K562 (cell line): ENCODE data around the gene SHISA7. TPM values are rescaled to one million over a fixed set of nuclear protein-coding genes. Genes with fewer than 3 reads are reported as not detected.

Experiments
- ATAC-seq: fragments of 200-7000 bp; cut with Tn5 transposase; 3 replicates; pipeline ENCODE4 v1.9.1; 2020; ENCODE audit warnings: moderate library complexity
- BruUV-seq: library from RNA; stranded (reverse); fragments of 400-500 nt; replicated peaks from 2 replicates; lab custom pipeline; 2021; lab: Mats Ljungman, UMichigan
- CTCF ChIA-PET: fragments of 300-600 bp; formaldehyde crosslinking; extraction: SDS; loops from one replicate; lab custom pipeline; 2021; ENCODE audit warnings: low intra/inter-chr PET ratio; lab: Yijun Ruan, JAX
- POLR2A ChIA-PET: fragments of 300-600, 350-650 bp; sonication (Branson Sonifier 250); formaldehyde crosslinking; extraction: SDS; loops from one replicate; lab custom pipeline; 2021; ENCODE audit warnings: antibody characterized with exemption, inconsistent platforms; lab: Yijun Ruan, JAX
- DNase-seq, 4 experiments: peaks; one replicate each; pipeline versions ENCODE4 v3.0.0 to v3.0.0-alpha.2; 2011 to 2018; ENCODE audit warnings: low spot score in 3 of 4, mixed read lengths in 3 of 4; ENCODE audit errors: extremely low read depth in 1 of 4
- FAIRE-seq: peaks from 2 replicates; lab custom pipeline; 2011; peaks lifted over from hg19 to GRCh38; lab: Jason Lieb, UNC
- H2AFZ ChIP-seq: 2 replicates; pipeline ENCODE4 v1.6.0; 2011; ENCODE audit warnings: low read depth, low read length, control low read depth, inconsistent platforms
- H3K27ac ChIP-seq: fragments of 200-600 bp; 3 replicates; pipeline ENCODE4 v1.8.0; 2011; ENCODE audit warnings: low read depth, mild to moderate bottlenecking, control low read depth, inconsistent platforms, low read length, moderate library complexity, mixed read lengths; ENCODE audit errors: extremely low read depth
- H3K27me3 ChIP-seq, 2 experiments: fragments of 300-600 bp in 1 of 2; 2 replicates in 1 of 2; 3 replicates in 1 of 2; pipeline versions ENCODE4 v1.6.0 to v1.8.0; 2011; ENCODE audit warnings: inconsistent platforms in 2 of 2, low read length in 2 of 2, mild to moderate bottlenecking in 1 of 2, mixed read lengths in 1 of 2, moderate library complexity in 1 of 2; ENCODE audit not compliant: control insufficient read depth in 2 of 2, insufficient read depth in 2 of 2
- H3K36me3 ChIP-seq: fragments of 300-600 bp; 3 replicates; pipeline ENCODE4 v1.8.0; 2011; ENCODE audit warnings: mild to moderate bottlenecking, low read length, inconsistent platforms; ENCODE audit not compliant: control insufficient read depth, insufficient read depth
- H3K4me1 ChIP-seq, 2 experiments: fragments of 200-600 bp in 1 of 2; replicated peaks in 1 of 2; 2 replicates in 1 of 2; 3 replicates in 1 of 2; pipeline versions ENCODE4 v1.5.1 to v1.8.0; 2011; ENCODE audit warnings: inconsistent platforms in 2 of 2, low read length in 2 of 2, mild to moderate bottlenecking in 1 of 2, mixed read lengths in 1 of 2, moderate library complexity in 1 of 2; ENCODE audit not compliant: control insufficient read depth in 2 of 2, insufficient read depth in 2 of 2
- H3K4me2 ChIP-seq: 2 replicates; pipeline ENCODE4 v1.6.1; 2011; ENCODE audit warnings: low read length, control low read depth, inconsistent platforms, mixed read lengths; ENCODE audit not compliant: insufficient read depth
- H3K4me3 ChIP-seq: fragments of 200-600 bp; sonication (generic), shearing (Covaris generic); 2 replicates; pipeline ENCODE4 v1.5.1; 2016; ENCODE audit warnings: control low read depth, inconsistent platforms
- H3K79me2 ChIP-seq: fragments of 200-600 bp; 3 replicates; pipeline ENCODE4 v1.8.0; 2011; ENCODE audit warnings: low read length, inconsistent platforms; ENCODE audit not compliant: control insufficient read depth, insufficient read depth
- H3K9ac ChIP-seq, 2 experiments: 2 replicates each; pipeline versions ENCODE4 v1.6.0 to v1.6.1; 2011; ENCODE audit warnings: low read depth in 2 of 2, low read length in 2 of 2, control low read depth in 1 of 2, inconsistent platforms in 1 of 2, mild to moderate bottlenecking in 1 of 2, mixed read lengths in 1 of 2; ENCODE audit not compliant: insufficient read depth in 1 of 2
- H3K9me1 ChIP-seq: one replicate; pipeline ENCODE4 v1.6.0; 2011; ENCODE audit warnings: inconsistent platforms, mild to moderate bottlenecking, low read length, moderate library complexity; ENCODE audit not compliant: control insufficient read depth, insufficient read depth
- H3K9me3 ChIP-seq: replicated peaks from 2 replicates; pipeline ENCODE4 v1.5.1; 2011; ENCODE audit warnings: low read depth, low read length, inconsistent platforms; ENCODE audit not compliant: control insufficient read depth, insufficient read depth
- H4K20me1 ChIP-seq: replicated peaks from 2 replicates; pipeline ENCODE4 v1.6.1; 2011; ENCODE audit warnings: low read length, inconsistent platforms, mixed read lengths; ENCODE audit not compliant: control insufficient read depth, insufficient read depth
- CBX3 ChIP-seq, 2 experiments: IDR thresholded peaks; 1 replicate in 1 of 2; 2 replicates in 1 of 2; pipeline ENCODE4 v1.6.1; 2012; ENCODE audit warnings: inconsistent platforms in 2 of 2, low read length in 2 of 2, borderline replicate concordance in 1 of 2, control low read depth in 1 of 2
- GATAD2A ChIP-seq: fragments of 450-650 bp; IDR thresholded peaks from 2 replicates; pipeline ENCODE4 v1.6.1; 2017
- RFX7 ChIP-seq: fragments of 250-450 bp; sonication (Bioruptor Pico); IDR thresholded peaks from 2 replicates; pipeline ENCODE4 v1.5.1; 2021; ENCODE audit warnings: mild to moderate bottlenecking
- TRIM28 ChIP-seq: fragments of 450-650 bp; IDR thresholded peaks from 2 replicates; pipeline ENCODE4 v1.6.1; 2017
- WGBS: fragments of 100-300 bp; shearing (Covaris generic); methylation state at CpG from one replicate; pipeline ENCODE4 v1.1.6; 2016; ENCODE audit warnings: low coverage, mixed read lengths; ENCODE audit not compliant: insufficient coverage; ENCODE audit errors: missing lambda C conversion rate; 5-methylcytosine and 5-hydroxymethylcytosine counted together
- in situ Hi-C: fragments of 300-500 bp; cut with MboI; formaldehyde crosslinking; loops from 4 replicates; pipeline ENCODE4 v1.15.0; 2018; ENCODE audit warnings: inconsistent platforms, mixed read lengths
- intact Hi-C: fragments of 100-400 bp; cut with micrococcal nuclease; formaldehyde crosslinking; loops from 2 replicates; pipeline ENCODE4 v1.14.2; 2022
- polyA plus RNA-seq, 8 experiments: library from polyadenylated mRNA; depleted of rRNA in 4 of 8; stranded (reverse) in 5 of 8; unstranded in 3 of 8; fragments of >200 nt; fragmentation: Nextera tagmentation in 2 of 8; fragmentation: Illumina TruSeq in 1 of 8; extraction: Ambion mirVana in 2 of 8; extraction: Trizol in 1 of 8; gene quantifications; 2 replicates each; pipeline versions ENCODE4 v1.2.1 to v1.2.3, GENCODE V29; 2011 to 2014; ENCODE audit warnings: inconsistent platforms in 1 of 8, missing spikeins in 1 of 8
- total RNA-seq, 7 experiments: library from RNA; depleted of rRNA in 6 of 7; stranded (reverse); fragments of >200 nt in 6 of 7; fragmentation: Illumina TruSeq in 2 of 7; extraction: Trizol in 2 of 7; gene quantifications; 2 replicates each; pipeline versions ENCODE4 v1.2.1 to v1.2.3, GENCODE V29; 2011 to 2021; ENCODE audit warnings: low replicate concordance in 1 of 7
- TF ChIP-seq, protein P1 (sequence below): fragments of 250-450 bp; sonication (Bioruptor Pico); IDR thresholded peaks from 2 replicates; pipeline ENCODE4 v1.5.0; 2022; ENCODE audit warnings: mild to moderate bottlenecking
- TF ChIP-seq, protein P2 (sequence below): fragments of 450-650 bp; IDR thresholded peaks from 2 replicates; pipeline ENCODE4 v1.6.1; 2018; ENCODE audit warnings: mild to moderate bottlenecking, low read depth; ENCODE audit not compliant: partially characterized antibody

The SHISA7 gene
- total and polyA plus RNA-seq, 9 of the 15 experiments (the other 6 are each of a cell fraction or from before 2014, with no cell fraction given) = 0.01 to 0.40 (median 0.07) TPM

DNA sequence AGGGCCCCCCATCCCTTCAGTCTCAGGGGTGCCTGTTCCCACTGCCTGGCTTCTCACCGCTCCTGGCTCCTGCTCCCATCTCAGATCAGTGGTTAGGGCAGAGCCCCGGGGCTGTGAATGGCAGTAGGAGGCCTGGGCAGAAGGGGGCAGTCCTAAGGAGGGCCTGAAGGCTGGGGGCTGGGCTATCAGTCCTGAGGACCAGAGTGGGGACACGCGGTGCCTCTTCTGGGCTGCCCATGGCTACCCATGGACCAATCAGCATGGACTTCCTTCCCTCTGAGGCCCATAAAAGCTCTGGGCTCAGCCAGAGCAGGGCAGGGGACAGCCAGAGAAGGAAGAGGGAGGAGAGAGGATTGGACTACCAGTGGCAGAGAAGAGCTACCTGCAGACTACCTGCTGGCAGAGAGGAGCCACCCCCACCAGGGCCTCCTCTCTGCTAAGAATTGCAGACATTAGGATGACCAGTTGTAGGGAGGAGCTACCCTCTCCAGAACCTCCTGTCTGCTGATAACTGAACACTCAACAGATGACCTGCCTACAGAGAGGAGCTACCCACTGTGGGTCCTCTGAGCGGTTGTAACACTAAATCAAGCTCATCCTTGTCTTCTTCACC is 23.4 kb downstream of the SHISA7 start:
- Histone ChIP-seq H2AFZ (no peak overlapping the region), H3K27me3 (peaks cover 8 to 9% of the 10 kb centered on the region in 2 experiments), H3K36me3 (no peaks in the 10 kb centered on the region), H3K4me1 (peaks cover 4 to 10% of the 10 kb centered on the region in 2 experiments; a peak in 3 of 5 replicates), H3K27ac (no peak overlapping the region), H3K9ac (no peak overlapping the region), H3K4me2 (no peak overlapping the region), H3K9me3 (peaks cover 7% of the 10 kb centered on the region; the same call in 1 of the 2 replicates), H4K20me1 (no peaks in the 10 kb centered on the region), H3K9me1 (no peaks in the 10 kb centered on the region), H3K79me2 (no peaks in the 10 kb centered on the region), H3K4me3 (no peak overlapping the region)
- POLR2A ChIA-PET = interaction anchor here (0.8 to 2.5 kb wide), 4 partner anchors 9 to 20 kb away, joined by 3 to 14 read pairs (median 6); partner anchors contain the start of gene UBE2S
- ATAC-seq (no peak; the same call in 2 of the 3 replicates), FAIRE-seq (no peak), DNase-seq (no peak)
- BruUV-seq = no TSS peak
- CTCF ChIA-PET = no interaction called here
- in situ Hi-C loops = no loop called here
- intact Hi-C loops = loop anchor here (10.0 kb wide), 1 partner anchor 335 kb away; no protein-coding TSS in a partner anchor
- WGBS = 10% methylated on average over 5 of the region's 5 CpGs
- peak; percentile 76; the same call in 1 of the 2 replicates for TF ChIP-seq TRIM28
- TF ChIP-seq GATAD2A = no peak
- peak in 1 of 2 experiments; percentile 60; a peak in 1 of 3 replicates for TF ChIP-seq CBX3 (IDR thresholded peaks at IDR 0.05; ENCODE audit: borderline replicate concordance in 1 of 2, low read length in 2 of 2)
- TF ChIP-seq, protein P1, sequence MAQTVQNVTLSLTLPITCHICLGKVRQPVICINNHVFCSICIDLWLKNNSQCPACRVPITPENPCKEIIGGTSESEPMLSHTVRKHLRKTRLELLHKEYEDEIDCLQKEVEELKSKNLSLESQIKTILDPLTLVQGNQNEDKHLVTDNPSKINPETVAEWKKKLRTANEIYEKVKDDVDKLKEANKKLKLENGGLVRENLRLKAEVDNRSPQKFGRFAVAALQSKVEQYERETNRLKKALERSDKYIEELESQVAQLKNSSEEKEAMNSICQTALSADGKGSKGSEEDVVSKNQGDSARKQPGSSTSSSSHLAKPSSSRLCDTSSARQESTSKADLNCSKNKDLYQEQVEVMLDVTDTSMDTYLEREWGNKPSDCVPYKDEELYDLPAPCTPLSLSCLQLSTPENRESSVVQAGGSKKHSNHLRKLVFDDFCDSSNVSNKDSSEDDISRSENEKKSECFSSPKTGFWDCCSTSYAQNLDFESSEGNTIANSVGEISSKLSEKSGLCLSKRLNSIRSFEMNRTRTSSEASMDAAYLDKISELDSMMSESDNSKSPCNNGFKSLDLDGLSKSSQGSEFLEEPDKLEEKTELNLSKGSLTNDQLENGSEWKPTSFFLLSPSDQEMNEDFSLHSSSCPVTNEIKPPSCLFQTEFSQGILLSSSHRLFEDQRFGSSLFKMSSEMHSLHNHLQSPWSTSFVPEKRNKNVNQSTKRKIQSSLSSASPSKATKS (CRISPR knock-in tag) = no peak
- TF ChIP-seq, protein P2, sequence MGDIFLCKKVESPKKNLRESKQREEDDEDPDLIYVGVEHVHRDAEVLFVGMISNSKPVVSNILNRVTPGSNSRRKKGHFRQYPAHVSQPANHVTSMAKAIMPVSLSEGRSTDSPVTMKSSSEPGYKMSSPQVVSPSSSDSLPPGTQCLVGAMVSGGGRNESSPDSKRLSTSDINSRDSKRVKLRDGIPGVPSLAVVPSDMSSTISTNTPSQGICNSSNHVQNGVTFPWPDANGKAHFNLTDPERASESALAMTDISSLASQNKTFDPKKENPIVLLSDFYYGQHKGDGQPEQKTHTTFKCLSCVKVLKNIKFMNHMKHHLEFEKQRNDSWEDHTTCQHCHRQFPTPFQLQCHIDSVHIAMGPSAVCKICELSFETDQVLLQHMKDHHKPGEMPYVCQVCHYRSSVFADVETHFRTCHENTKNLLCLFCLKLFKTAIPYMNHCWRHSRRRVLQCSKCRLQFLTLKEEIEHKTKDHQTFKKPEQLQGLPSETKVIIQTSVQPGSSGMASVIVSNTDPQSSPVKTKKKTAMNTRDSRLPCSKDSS = peak; percentile 60
- no peak for TF ChIP-seq RFX7 (CRISPR knock-in tag)
- TF ChIP-seq, all 486 proteins: peak for 3
